Activated CD4-positive, CD25-positive, alpha-beta regulatory T cell treated with anti-CD3 and anti-CD28 coated beads, Interleukin-2, amount 50 U/mL, for 72 hours (primary cell): ENCODE results near the gene SLC2A14.
"Not testable (repeated sequence)": the region's sequence is repeated elsewhere in the genome, so short reads cannot be mapped to it uniquely, and the experiment has no call there.

Source experiments
- DNase-seq: peaks from one replicate; pipeline ENCODE4 v3.0.0; 2021

SLC2A14 gene

GRCh38 chr12:7832059-7832696 is 40.5 kb downstream of the SLC2A14 start:
- no peak for DNase-seq

GRCh38 chr12:7829737-7830136 is 43.0 kb downstream of the SLC2A14 start:
- DNase-seq = not testable (repeated sequence)

GRCh38 chr12:7825754-7826153 is 47.0 kb downstream of the SLC2A14 start:
- DNase-seq = not testable (repeated sequence)

GRCh38 chr12:7806863-7807487 is 65.7 kb downstream of the SLC2A14 start:
- peak; percentile 56 for DNase-seq

- DNase-seq = not testable (repeated sequence)
Measured at GRCh38 chr12:7806319-7806718, 66.4 kb downstream of the SLC2A14 start.

- DNase-seq = no peak
Measured at GRCh38 chr12:7801460-7801859, 71.3 kb downstream of the SLC2A14 start.

GRCh38 chr12:7798750-7799308 is 73.9 kb downstream of the SLC2A14 start:
- not testable (repeated sequence) for DNase-seq

- no peak for DNase-seq
Measured at GRCh38 chr12:7797698-7798398, 74.9 kb downstream of the SLC2A14 start.

- not testable (repeated sequence) for DNase-seq
Measured at GRCh38 chr12:7797269-7797668, 75.4 kb downstream of the SLC2A14 start.

- DNase-seq = no peak
Measured at GRCh38 chr12:7793211-7793610, 79.5 kb downstream of the SLC2A14 start.

- not testable (repeated sequence) for DNase-seq
Measured at GRCh38 chr12:7788884-7789528, 83.7 kb downstream of the SLC2A14 start, which contains the start of gene NANOG. TSS of gene NANOG (plus strand) at chr12:7789402. CDS start at chr12:7789615, 213 bp downstream.

GRCh38 chr12:7788294-7788660 is 84.4 kb downstream of the SLC2A14 start:
- no peak for DNase-seq

- no peak for DNase-seq
Measured at GRCh38 chr12:7787574-7788293, 85.0 kb downstream of the SLC2A14 start.

GRCh38 chr12:7784701-7785100 is 88.0 kb downstream of the SLC2A14 start:
- DNase-seq = no peak

GRCh38 chr12:7783433-7783832 is 89.3 kb downstream of the SLC2A14 start:
- DNase-seq = not testable (repeated sequence)

- DNase-seq = no peak
Measured at GRCh38 chr12:7782055-7782454, 90.7 kb downstream of the SLC2A14 start.

GRCh38 chr12:7781274-7781673 is 91.4 kb downstream of the SLC2A14 start:
- no peak for DNase-seq

GRCh38 chr12:7769999-7770398 is 102.7 kb downstream of the SLC2A14 start:
- no peak for DNase-seq
